Testis (tissue), 3 donors: ENCODE results near the gene ZFAND6. TPM values are rescaled to one million over a fixed set of nuclear protein-coding genes. Genes with fewer than 3 reads are reported as not detected.

Experiments used
- DNase-seq: peaks from one replicate; pipeline ENCODE4 v3.0.0-alpha.2; 2019
- H3K27ac ChIP-seq, 2 donors: fragments of 200-600 bp; sonication (generic); one replicate each; pipeline ENCODE4 v1.5.1; 2019
- H3K27me3 ChIP-seq: fragments of 200-600 bp; sonication (generic); one replicate; pipeline ENCODE4 v1.5.1; 2019
- H3K36me3 ChIP-seq: fragments of 200-600 bp; sonication (generic); one replicate; pipeline ENCODE4 v1.5.1; 2017; ENCODE audit warnings: low read depth; ENCODE audit errors: missing control alignments
- H3K4me1 ChIP-seq: fragments of 200-600 bp; sonication (generic); one replicate; pipeline ENCODE4 v1.5.1; 2019
- H3K4me3 ChIP-seq, 2 donors: fragments of 200-600 bp; sonication (generic); one replicate each; pipeline ENCODE4 v1.5.1; 2017 to 2019
- H3K9me3 ChIP-seq: fragments of 200-600 bp; sonication (generic); one replicate; pipeline ENCODE4 v1.5.1; 2017
- CTCF ChIP-seq, 3 experiments: fragments of 450-650 bp in 2 of 3; fragments of 200-600 bp in 1 of 3; sonication (generic) in 1 of 3; IDR thresholded peaks; one replicate each; pipeline ENCODE4 v1.5.1; 2016 to 2019; ENCODE audit warnings: antibody characterized with exemption in 3 of 3, mild to moderate bottlenecking in 2 of 3, moderate library complexity in 1 of 3
- POLR2A ChIP-seq: fragments of 450-650 bp; IDR thresholded peaks from one replicate; pipeline ENCODE4 v1.6.1; 2017; ENCODE audit warnings: antibody characterized with exemption, mild to moderate bottlenecking, moderate library complexity
- WGBS, 2 donors: methylation state at CpG; one replicate each; pipeline ENCODE4 v1.1.5; 2018; 5-methylcytosine and 5-hydroxymethylcytosine counted together
- intact Hi-C: fragments of 100-400 bp; cut with DNase I; formaldehyde crosslinking; loops from one replicate; pipeline ENCODE4 v1.15.1; 2023; ENCODE audit warnings: low total_unique reads
- polyA plus RNA-seq: library from polyadenylated mRNA; stranded (reverse); fragments of 350-450 nt; fragmentation: Illumina TruSeq; extraction: RNeasy Lipid Tissue Mini Kit (QIAGEN cat#74804); gene quantifications from one replicate; pipeline ENCODE4 v1.2.3, GENCODE V29; 2014; ENCODE audit warnings: low read depth, low replicate concordance; ENCODE audit not compliant: insufficient read depth
- total RNA-seq, 2 donors: library from RNA; depleted of rRNA; stranded (reverse); fragments of >200 nt; gene quantifications; one replicate each; pipeline ENCODE4 v1.2.3, GENCODE V29; 2016

The ZFAND6 gene
- total and polyA plus RNA-seq, 3 donors from 2014 or later, result 220 to 255 (median 251) TPM

GRCh38 chr15:80127911-80128310, 68.4 kb downstream of the ZFAND6 start:
- Histone ChIP-seq H3K4me3 (no peak overlapping the region), H3K36me3 (no peaks in the 10 kb centered on the region), H3K27ac (no peak overlapping the region), H3K9me3 (no peaks in the 10 kb centered on the region), H3K4me1 (no peaks in the 10 kb centered on the region), H3K27me3 (no peaks in the 10 kb centered on the region)
- WGBS, 2 donors, result 73 to 74% methylated on average over 2 of the region's 2 CpGs
- DNase-seq, result no peak
- intact Hi-C loops, result no loop called here
- TF ChIP-seq CTCF (IDR thresholded peaks at IDR 0.05) (no peak), POLR2A (no peak)

- no peak for TF ChIP-seq POLR2A
- no peak for TF ChIP-seq CTCF (IDR thresholded peaks at IDR 0.05)
- H3K36me3 ChIP-seq, result no peaks in the 10 kb centered on the region
- H3K4me1 ChIP-seq, result no peaks in the 10 kb centered on the region
- 94 to 99% methylated on average over 3 of the region's 3 CpGs for WGBS, 2 donors
- DNase-seq, result no peak
- H3K9me3 ChIP-seq, result no peaks in the 10 kb centered on the region
- H3K27ac ChIP-seq, result no peak overlapping the region
- intact Hi-C loops, result no loop called here
- H3K4me3 ChIP-seq, result no peak overlapping the region
- H3K27me3 ChIP-seq, result no peaks in the 10 kb centered on the region
These were observed 72.9 kb downstream of the ZFAND6 start for GRCh38 chr15:80132382-80132781.

- no peak for TF ChIP-seq POLR2A
- no peak for TF ChIP-seq CTCF (IDR thresholded peaks at IDR 0.05)
- no peak overlapping the region for H3K27ac ChIP-seq
- no peak for DNase-seq
- 81 to 85% methylated on average over 3 of the region's 3 CpGs for WGBS, 2 donors
- H3K4me1 ChIP-seq, result no peaks in the 10 kb centered on the region
- intact Hi-C loops, result no loop called here
- H3K4me3 ChIP-seq, result no peak overlapping the region
- H3K36me3 ChIP-seq, result no peaks in the 10 kb centered on the region
- no peaks in the 10 kb centered on the region for H3K27me3 ChIP-seq
- no peaks in the 10 kb centered on the region for H3K9me3 ChIP-seq
These were observed 77.4 kb downstream of the ZFAND6 start for GRCh38 chr15:80136854-80137253.

- Histone ChIP-seq H3K4me1 (no peaks in the 10 kb centered on the region), H3K36me3 (no peaks in the 10 kb centered on the region), H3K9me3 (no peaks in the 10 kb centered on the region), H3K27ac (no peak overlapping the region), H3K27me3 (no peaks in the 10 kb centered on the region), H3K4me3 (no peak overlapping the region)
- intact Hi-C loops, result no loop called here
- TF ChIP-seq CTCF (IDR thresholded peaks at IDR 0.05) (no peak), POLR2A (no peak)
- WGBS, 2 donors, result 81 to 89% methylated on average over 3 of the region's 3 CpGs
- DNase-seq, result no peak
These were observed 79.5 kb downstream of the ZFAND6 start for GRCh38 chr15:80138961-80139360.

GRCh38 chr15:80140909-80141308, 81.4 kb downstream of the ZFAND6 start:
- 55 to 75% methylated on average over 4 of the region's 4 CpGs for WGBS, 2 donors
- TF ChIP-seq POLR2A, result no peak
- TF ChIP-seq CTCF (IDR thresholded peaks at IDR 0.05), result no peak
- H3K9me3 ChIP-seq, result no peaks in the 10 kb centered on the region
- H3K4me3 ChIP-seq, result no peak overlapping the region
- no peaks in the 10 kb centered on the region for H3K4me1 ChIP-seq
- intact Hi-C loops, result no loop called here
- no peaks in the 10 kb centered on the region for H3K27me3 ChIP-seq
- H3K36me3 ChIP-seq, result no peaks in the 10 kb centered on the region
- no peak for DNase-seq
- H3K27ac ChIP-seq, result no peak overlapping the region
